ENCODE results near the gene WASHC2C.
"Not testable (repeated sequence)": the region's sequence is repeated elsewhere in the genome, so short reads cannot be mapped to it uniquely, and the experiment has no call there.

WASHC2C gene

GRCh38 chr10:45803060-45804010 lies 76.3 kb downstream of the WASHC2C start:
- not testable (repeated sequence) for H3K36me3 Mint-ChIP-seq; H3K4me1 Mint-ChIP-seq; H3K4me3 Mint-ChIP-seq; DNase-seq; H3K27me3 Mint-ChIP-seq; ATAC-seq (replicated peaks); H3K9me3 Mint-ChIP-seq; H3K27ac Mint-ChIP-seq

- not testable (repeated sequence) for DNase-seq; ATAC-seq (replicated peaks); H3K4me3 Mint-ChIP-seq; H3K9me3 Mint-ChIP-seq; H3K27ac Mint-ChIP-seq; H3K36me3 Mint-ChIP-seq; H3K27me3 Mint-ChIP-seq; H3K4me1 Mint-ChIP-seq
These were observed 77.9 kb downstream of the WASHC2C start for GRCh38 chr10:45804996-45805395.

GRCh38 chr10:45809837-45810236 lies 82.8 kb downstream of the WASHC2C start:
- H3K4me1 Mint-ChIP-seq = no peaks in the 10 kb centered on the region
- no peak overlapping the region for H3K27ac Mint-ChIP-seq
- no peak for ATAC-seq (replicated peaks)
- H3K36me3 Mint-ChIP-seq = no peaks in the 10 kb centered on the region
- H3K27me3 Mint-ChIP-seq = no peaks in the 10 kb centered on the region
- H3K9me3 Mint-ChIP-seq = no peaks in the 10 kb centered on the region
- DNase-seq = no peak
- no peak overlapping the region for H3K4me3 Mint-ChIP-seq

GRCh38 chr10:45811075-45811474 lies 84.0 kb downstream of the WASHC2C start:
- Mint-ChIP-seq H3K4me3 (no peak overlapping the region), H3K4me1 (no peaks in the 10 kb centered on the region), H3K27me3 (no peaks in the 10 kb centered on the region), H3K27ac (no peak overlapping the region), H3K9me3 (no peaks in the 10 kb centered on the region), H3K36me3 (no peaks in the 10 kb centered on the region)
- no peak for DNase-seq
- no peak for ATAC-seq (replicated peaks)

DNA sequence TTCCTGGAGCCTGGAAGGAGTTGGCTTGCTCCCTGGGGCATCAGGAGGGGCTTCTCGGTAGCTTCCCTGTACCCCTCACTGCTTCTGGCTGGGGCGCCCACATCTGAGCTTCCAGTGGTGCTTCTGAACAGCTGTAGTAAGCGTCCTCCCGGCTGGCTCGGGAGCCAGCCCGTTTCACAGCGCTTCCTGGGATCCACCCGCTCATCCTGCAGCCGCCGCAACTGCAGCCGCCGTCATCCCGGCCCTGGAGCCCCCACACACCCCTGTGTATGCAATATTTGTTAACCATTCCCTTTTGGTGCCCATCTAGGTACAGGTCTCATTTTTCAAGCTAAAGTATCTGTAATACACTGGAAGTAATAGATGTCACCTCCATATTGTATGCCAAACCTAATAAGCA lies 85.9 kb downstream of the WASHC2C start:
- not testable (repeated sequence) for H3K27me3 Mint-ChIP-seq; ATAC-seq (replicated peaks); H3K4me3 Mint-ChIP-seq; DNase-seq; H3K36me3 Mint-ChIP-seq; H3K4me1 Mint-ChIP-seq; H3K27ac Mint-ChIP-seq; H3K9me3 Mint-ChIP-seq

GRCh38 chr10:45814146-45814545 lies 87.1 kb downstream of the WASHC2C start:
- DNase-seq; H3K27me3 Mint-ChIP-seq; H3K4me1 Mint-ChIP-seq; H3K4me3 Mint-ChIP-seq; H3K27ac Mint-ChIP-seq; ATAC-seq (replicated peaks); H3K36me3 Mint-ChIP-seq; H3K9me3 Mint-ChIP-seq: not testable (repeated sequence)

- H3K27me3 Mint-ChIP-seq = peaks cover 0 to 4% of the 10 kb centered on the region in 2 donors
- no peak for ATAC-seq (replicated peaks)
- no peak for DNase-seq
- peaks cover 0 to 3% of the 10 kb centered on the region in 2 donors for H3K36me3 Mint-ChIP-seq
- H3K4me3 Mint-ChIP-seq = no peak overlapping the region
- no peaks in the 10 kb centered on the region for H3K4me1 Mint-ChIP-seq
- peaks cover 3 to 7% of the 10 kb centered on the region in 2 donors for H3K9me3 Mint-ChIP-seq
- H3K27ac Mint-ChIP-seq = no peak overlapping the region
These were observed 90.2 kb downstream of the WASHC2C start for GRCh38 chr10:45817130-45817859.

DNA sequence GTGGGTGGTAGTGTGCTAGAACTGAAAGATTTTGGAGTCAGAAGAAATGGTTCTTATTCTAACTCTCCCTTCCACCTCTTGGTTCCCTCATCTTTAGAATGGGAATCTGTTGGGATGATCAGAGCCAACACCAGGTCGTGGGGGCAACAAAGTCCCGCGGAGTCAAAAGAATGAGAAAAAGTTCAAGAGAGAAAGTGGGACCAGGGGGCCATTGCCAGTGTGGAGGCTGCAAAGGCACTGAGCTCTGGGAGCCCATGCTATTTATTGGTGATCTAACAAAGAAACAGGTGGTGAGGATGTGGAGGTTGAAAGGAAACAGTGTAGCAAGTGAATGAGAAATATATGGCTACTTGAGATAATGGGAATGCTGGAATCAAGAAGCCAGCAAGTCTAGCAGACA lies 90.8 kb downstream of the WASHC2C start:
- Mint-ChIP-seq H3K4me3 (no peak overlapping the region), H3K4me1 (no peaks in the 10 kb centered on the region), H3K9me3 (peaks cover 3 to 7% of the 10 kb centered on the region in 2 donors), H3K36me3 (peaks cover 0 to 3% of the 10 kb centered on the region in 2 donors), H3K27ac (no peak overlapping the region), H3K27me3 (peaks cover 0 to 4% of the 10 kb centered on the region in 2 donors)
- DNase-seq = no peak
- ATAC-seq (replicated peaks) = no peak

DNA sequence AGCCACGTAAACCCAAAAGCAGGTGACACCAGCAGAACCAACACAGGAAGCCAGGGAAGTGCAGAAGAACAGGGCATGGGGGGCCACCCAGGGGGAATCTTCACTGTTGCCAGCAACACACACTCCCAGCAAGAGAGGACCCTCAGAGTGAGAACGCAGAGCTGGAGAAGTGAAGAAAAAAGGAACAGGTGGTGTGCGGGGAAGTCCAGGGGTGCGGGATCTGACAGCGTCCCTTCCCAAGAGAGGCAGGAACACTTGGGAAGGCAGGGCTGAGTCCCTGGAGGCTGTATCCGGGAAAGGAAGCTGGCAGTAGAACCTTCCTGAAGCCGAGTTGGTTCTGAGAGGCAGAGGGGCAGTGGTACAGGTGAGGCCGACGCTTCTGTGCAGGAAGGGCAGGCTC lies 92.5 kb downstream of the WASHC2C start:
- Mint-ChIP-seq H3K4me1 (no peaks in the 10 kb centered on the region), H3K27ac (no peak overlapping the region), H3K27me3 (peaks cover 0 to 4% of the 10 kb centered on the region in 2 donors), H3K9me3 (peaks cover 3 to 7% of the 10 kb centered on the region in 2 donors), H3K36me3 (peaks cover 4 to 6% of the 10 kb centered on the region in 2 donors), H3K4me3 (no peak overlapping the region)
- ATAC-seq (replicated peaks) (no peak), DNase-seq (no peak)

GRCh38 chr10:45820107-45820830 lies 93.2 kb downstream of the WASHC2C start:
- not testable (repeated sequence) for H3K36me3 Mint-ChIP-seq

GRCh38 chr10:45822918-45823317 lies 95.9 kb downstream of the WASHC2C start:
- H3K36me3 Mint-ChIP-seq; H3K27me3 Mint-ChIP-seq; ATAC-seq (replicated peaks); DNase-seq; H3K27ac Mint-ChIP-seq; H3K4me3 Mint-ChIP-seq; H3K4me1 Mint-ChIP-seq; H3K9me3 Mint-ChIP-seq: not testable (repeated sequence)

More at GRCh38 chr10:45820107-45820830, 93.2 kb downstream of the WASHC2C start:
- H3K4me1 Mint-ChIP-seq; DNase-seq; H3K4me3 Mint-ChIP-seq; H3K27ac Mint-ChIP-seq; H3K27me3 Mint-ChIP-seq; ATAC-seq (replicated peaks); H3K9me3 Mint-ChIP-seq: not testable (repeated sequence)

Data from stimulated activated naive B cell treated with anti-CD40 and anti-IgM and Interleukin-4, amounts not matched to agents 10 μg/mL and 1 μg/mL and 100 μg/mL, for 72 hours (primary cell).